ENCODE data around the gene BRD4.

BRD4 gene

DNA sequence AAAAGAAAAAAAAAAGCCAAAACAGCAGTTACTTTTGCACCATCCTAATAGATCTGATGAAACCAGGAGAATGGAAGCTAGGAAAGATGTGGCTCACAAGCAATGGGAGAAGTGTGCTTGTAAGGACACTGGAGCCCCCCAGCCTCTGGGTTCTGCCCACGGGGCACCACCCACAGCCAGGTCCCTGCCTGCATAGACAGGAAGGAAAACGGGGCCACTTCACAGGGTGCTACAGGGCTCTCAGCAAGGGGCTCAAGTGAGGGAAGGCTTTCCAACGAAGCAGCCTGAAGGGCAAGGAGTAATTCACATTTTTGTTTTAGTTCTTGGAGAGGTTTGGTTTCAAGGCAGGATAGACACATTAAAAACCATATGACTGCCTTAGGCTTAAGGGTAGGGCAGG is 42.7 kb downstream of the BRD4 start:
- no peak for DNase-seq (ENCODE audit: low spot score)

DNA sequence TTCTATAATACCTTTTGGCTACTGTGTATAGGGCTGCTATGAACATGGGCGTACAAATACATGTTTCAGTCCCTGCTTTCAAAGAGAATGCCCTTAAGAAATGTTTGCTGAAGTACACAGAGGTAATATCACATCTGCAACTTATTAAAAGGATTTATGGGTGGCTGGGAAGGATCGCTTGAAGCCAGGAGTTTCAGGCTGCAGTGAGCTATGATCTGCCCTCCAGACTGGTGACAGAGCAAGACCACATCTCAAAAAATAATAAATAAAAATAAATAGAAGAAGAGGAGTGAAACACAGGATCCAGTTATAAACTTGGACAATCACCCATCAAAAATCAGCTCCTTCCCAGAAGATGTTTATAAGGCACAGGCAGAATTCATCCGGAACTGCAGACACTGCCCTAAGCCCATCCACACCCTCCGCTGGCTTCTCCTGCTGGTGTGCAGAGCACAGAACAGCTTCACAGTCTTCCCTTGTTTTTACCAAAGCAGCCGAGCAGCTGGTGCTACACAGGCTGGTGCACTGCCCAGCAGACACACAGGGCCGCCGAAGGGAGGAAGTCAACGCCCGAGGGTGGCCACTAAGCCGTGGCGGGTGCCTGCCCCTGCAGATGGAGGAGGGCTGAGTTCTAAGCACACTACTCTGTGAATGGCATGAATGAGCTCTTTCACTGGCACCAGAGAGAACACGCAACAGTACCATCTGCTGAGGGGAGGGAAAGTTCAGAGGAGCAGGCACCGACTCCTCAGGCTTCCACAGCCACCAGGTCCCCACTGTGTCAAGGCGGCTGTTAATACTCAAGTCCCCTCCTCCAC is 44.0 kb downstream of the BRD4 start:
- DNase-seq (ENCODE audit: low spot score): no peak

DNA sequence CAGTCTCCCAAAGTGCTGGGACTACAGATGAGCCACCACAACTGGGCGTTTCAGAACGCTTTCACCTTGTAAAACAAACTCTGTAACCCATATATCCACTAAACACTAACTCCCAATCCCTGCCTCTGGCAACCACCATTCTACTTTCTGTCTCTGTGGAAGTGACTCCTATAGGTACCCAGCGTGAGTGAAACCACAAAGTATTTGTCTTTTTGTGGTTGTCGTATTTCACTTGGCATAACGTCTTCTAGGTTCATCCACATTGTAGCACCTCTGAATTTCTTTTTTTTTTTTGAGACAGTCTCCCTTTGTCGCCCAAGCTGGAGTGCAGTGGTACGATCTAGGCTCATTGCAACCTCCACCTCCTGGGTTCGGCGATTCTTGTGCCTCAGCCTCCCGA is 44.8 kb downstream of the BRD4 start:
- DNase-seq (ENCODE audit: low spot score): no peak

DNA sequence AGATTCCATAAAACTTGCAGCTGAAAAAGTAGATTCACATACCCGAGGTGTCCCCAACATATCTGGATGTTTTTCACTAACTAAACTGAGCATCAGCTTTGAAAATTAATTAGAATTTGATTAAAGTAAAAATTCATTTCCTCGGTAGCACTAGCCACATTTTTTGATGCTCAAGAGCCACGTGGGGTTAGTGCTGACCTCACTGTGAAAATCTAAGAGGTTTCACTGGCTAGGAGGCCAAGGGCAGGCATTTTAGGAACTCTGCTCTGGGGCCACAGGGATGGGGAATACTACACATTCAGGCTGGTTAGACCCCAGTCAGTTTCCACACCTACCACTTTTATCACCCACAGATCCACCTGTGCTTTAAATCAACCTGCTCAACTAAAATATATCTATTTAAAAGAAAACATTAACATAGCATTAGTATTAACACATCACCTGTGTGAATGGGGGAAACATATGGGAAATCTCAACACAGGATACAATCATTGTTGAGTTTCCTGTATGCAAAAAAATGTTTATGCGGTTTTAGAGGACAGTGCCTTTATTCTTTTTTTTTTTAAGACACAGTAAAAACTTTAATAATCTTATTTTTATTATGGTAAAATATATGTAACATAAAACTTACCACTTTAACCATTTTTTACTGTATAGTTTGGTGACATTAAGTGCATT is 45.5 kb downstream of the BRD4 start:
- no peak for DNase-seq (ENCODE audit: low spot score)

DNA sequence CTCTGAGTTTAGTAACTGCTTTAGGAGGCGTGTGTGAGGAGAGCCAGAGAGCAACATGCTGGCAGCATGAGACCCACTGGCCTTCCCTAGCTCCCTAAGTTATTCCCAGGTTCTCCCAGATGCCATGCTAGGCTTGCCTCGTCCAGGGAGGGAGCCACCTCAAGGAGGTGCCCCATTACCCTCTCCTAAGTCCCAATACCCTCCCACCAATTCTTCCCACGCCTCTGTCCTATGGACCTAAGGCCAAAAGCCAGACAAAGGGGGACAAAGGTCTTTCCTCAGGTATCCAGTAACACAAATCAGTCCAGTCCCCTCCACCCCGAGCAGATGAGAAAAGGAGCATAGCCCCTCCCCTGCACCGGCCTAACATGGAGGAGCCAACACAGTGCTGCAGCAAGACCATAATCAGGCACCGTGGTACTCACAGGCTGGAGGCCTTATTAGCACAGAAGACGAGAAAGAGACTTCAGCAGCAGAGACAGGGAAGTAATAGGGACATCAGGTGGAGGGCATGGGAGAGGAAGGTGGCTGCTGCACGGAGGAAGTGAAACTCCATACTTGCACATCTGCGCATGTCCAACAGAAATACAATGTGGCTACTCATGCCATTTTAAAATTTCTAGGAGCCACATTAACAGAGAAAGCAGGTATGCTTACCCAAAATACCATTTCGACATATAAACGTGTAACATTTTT is 46.3 kb downstream of the BRD4 start:
- no peak for DNase-seq (ENCODE audit: low spot score)

DNA sequence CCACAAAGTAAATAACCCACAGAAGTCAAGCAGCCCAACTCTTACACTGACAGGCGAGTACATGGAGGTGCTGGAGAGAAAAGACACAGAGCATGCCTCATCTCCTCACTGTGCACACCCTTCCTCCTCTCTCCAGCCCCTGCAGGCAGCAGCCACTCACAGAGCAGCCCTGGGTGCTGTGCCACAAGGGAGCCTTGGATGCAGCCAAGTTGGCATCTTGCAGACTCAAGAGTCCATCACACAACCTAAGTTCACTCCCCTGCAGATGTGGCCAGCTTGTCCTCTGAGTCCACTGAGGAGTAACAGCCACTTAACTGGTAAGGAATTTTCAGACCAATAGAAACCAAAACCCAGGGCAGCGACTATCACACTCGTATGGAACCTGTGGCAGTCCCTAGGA is 47.4 kb downstream of the BRD4 start:
- DNase-seq (ENCODE audit: low spot score): no peak

DNA sequence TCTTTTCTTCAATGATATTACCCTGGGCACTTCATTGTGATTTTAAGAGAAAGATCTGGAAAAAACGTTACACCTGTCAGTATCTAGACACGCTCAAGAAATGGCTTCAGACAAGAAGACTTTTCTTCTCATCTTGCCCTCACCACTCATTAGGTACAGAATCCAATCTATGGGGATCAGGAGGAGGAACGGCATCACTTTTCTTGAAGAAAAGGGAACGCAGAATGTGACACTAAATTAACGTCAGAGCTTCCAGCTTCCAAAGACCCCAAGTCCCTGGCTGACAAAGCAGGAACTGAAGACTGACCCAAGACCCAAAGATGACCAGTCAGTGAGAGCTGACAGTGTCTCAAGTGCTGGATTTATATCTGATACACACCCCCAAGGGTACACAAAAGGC is 48.2 kb downstream of the BRD4 start:
- no peak for DNase-seq (ENCODE audit: low spot score)

DNA sequence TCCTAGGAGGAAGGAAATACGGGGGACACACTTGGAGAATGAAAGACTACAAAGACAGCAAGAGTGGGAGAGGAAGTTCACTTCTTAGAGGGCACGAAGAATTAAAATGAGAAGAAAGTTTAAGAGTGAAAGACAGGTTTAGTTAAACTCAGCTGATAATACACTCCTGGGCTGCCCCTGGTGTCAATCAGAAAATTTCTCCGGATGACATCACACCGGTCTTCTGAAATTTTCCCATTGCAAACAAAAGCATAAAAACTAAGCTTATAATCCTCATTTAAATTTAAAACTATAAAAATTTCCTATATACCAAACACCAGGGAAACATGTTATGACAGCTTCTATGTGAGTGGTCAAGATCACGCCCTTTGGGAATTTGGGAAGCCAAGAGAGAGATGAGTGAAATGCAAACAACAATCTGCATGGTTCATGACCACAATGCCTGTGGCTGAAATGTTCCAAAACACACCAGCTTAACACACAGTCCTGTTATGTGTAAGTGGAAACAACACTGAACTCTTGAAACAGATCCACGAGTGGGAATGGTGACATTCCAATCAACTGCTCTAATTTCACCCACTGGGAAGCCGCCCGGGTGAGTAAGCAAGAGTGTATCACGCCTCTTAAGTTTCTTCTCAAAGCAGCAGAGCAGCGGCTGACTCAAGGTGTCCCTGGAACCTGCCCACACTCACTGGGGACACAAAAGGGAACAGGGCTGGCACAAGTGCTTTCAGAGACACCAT is 49.0 kb downstream of the BRD4 start:
- DNase-seq (ENCODE audit: low spot score): no peak

DNA sequence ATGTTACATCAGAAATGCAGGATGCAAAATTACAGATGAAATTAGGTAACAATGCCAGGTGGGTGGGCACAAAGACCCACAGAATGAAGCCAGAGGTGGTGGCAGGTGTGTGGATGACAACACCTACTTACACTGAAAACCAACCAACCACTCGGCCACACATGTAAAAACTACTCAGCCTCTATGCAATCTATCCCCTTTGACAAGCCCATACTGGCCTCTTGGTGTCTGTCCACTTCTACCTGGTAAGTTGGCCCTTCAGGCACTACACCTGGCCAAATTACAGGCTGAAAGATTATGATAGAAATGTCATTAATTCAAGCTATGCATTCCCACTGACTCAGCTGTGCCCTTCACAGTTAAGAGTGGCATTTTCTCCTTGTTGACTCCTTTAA is 50.0 kb downstream of the BRD4 start:
- DNase-seq (ENCODE audit: low spot score): no peak

DNA sequence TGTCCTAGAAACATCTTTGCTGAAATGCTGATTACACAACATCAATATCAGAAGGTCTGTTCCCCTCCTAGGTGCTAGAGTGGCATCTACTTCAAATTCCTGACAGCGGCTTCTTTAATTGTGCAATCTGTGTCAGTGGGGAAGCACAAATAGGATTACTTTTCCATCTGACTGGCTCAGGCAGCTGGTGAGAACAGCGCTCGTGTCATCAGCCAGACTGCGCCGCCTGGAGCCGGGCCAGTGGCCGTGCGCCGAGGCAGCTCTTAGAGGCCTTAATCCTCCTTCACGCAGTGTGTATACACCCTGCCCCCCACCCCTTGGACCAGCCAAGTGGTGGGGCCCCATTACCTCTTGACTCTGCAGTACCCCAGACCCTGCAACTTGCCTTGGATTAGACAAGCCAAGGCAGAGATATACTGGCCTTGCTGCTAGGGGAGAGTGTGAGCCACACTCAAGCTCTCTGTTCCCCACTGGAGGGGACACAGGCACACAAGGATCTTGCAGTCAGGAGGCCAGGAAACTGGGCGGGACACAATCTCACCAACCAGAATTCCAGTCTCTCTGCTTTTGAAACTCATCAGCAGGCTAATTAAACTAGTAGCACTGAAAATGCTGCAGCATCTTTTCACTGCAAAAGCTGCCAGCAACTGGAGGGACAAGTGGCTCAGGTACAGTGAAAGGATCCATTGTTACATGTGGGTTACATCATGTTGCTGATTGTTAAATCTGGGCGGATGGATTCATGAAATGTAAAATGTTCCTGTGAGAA is 51.2 kb downstream of the BRD4 start:
- no peak for DNase-seq (ENCODE audit: low spot score)

DNA sequence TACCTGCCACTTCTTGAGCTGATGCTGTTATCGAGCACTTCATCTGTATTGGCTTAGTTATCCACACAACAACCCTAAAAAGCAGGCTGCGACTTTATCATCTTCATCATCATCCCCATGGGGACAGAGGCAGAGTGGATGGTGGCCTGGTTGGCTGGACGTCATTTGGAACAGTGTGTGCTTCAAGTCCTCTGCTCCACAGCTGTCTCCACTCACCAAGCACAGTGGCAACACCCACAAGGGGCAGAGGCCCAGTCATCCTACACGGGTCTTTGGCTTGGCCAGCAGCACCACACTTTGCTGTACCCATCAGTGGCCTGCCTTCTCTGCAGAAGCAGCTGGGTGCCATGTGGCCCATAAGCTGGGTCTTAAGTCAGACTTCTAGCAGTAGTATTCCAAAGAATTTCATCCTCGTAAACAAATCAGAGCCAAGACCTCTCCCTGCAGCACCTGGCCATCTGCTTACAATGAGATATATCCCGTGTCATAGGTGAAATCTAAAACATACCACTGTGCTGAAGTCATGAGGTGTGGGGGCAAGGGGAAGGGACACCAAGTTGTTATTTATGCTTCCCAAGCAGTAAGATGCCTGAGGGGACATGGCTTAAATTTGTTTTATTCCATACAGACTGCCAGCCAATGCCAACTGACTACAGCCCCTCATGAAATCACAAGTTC is 52.2 kb downstream of the BRD4 start:
- DNase-seq (ENCODE audit: low spot score): no peak

DNA sequence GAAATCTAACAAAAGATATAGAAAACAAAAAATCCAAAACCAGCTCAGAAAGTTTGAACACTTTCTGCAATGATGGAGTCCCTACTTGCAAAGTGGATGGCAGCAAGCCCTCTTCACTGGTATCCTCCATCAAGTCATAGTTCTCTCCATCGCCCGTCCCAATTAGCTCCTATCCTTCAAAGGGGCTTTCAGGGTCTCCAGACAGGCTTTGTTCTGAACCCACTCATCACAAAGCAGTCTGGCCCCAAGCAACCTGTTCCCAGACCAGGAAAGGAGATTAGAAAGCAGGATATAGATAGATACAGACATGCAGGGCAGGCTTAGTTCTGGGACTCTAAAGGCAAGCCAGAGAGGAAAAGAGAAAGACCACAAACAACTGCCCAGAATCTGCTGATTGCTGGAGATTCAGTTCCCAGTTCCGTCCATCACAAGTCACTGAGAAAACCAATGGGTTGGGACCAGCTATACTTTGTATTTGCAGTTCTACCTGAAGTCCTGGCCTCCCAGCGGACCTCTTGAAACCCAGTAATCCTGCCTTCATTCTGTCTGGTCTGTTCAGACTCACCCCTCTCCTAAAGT is 52.9 kb downstream of the BRD4 start:
- no peak for DNase-seq (ENCODE audit: low spot score)

DNA sequence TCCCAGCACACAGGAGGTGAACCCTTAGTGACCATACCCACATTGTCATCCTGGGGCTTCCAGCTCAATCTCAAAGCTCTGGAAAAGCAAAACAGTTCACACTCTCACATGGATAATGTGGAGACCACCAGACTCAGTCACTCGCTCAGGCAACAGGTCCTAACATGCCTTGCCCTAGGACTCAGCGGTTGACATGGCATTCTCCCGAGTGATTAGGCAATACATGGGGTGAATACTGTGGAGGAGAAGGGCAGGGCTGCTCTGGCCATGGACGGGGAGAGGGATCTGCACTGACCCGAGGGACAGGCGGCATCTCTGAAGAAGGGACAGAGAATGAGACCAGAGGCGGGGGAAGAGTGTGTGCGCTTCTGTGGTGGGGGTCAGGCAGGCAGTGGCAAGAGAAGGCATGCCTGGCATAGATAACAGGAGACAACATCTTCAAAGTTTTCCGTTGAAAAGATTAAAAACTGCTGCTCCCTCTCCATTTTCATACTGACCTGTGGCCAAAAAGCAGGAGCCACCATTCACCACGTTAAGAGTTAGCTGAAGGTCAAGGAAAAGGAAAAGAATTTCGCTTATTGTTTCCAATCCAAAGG is 55.6 kb downstream of the BRD4 start:
- DNase-seq (ENCODE audit: low spot score): no peak

DNA sequence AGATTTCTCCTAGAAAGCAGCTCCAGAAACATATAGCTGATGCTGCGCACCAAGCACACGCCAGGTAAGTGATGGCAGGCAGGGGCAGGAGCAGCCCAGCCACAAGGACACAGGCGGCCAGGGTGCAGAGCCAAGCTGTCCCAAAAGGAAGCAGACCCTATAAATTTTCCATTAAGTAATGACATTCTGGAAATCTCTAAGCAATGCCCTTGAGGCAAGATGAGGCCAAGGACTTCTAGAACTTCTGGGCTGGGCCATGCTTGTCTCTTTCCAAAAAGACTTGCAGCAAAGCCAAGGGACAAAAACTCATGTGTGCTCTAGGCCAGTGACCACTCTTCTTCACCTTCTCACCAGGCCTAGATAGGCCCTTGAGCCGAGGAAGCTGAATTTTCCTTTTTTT is 57.9 kb downstream of the BRD4 start:
- DNase-seq (ENCODE audit: low spot score): no peak

DNA sequence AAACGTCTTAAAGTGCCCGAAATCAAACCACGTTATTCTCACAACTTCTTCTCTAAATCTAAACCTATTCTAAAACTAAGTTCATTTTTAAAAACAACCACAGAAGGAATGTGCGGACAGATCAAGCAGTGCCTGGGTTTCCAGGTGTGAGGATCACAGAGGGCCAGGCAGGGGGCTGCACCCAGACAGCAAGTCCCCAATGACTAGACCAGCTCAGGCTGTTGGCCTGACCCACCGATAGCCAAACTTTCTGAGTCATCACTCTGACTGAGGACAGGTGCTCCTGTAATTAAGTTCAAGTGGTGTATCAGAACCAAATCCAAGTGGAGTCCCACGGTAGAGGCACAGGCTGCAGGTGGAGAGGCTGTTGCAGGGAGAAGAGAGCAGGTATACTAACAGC is 62.5 kb downstream of the BRD4 start:
- no peak for DNase-seq (ENCODE audit: low spot score)

DNA sequence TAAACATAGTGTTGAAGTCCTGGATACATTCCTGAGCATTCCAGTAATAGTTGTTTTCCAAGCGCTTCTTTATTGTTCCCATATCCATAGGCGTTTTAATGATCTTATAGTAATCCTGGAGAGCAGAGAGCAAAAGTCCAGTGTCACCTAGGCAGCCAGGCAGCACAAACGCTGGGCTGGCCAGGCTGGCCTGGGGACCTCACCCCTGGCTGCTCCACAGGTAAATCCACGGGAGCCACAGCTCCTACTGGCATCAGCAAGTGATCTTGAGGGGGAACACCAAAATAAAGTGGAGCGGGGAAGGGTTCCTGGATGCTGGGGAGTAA is 63.4 kb downstream of the BRD4 start:
- no peak for DNase-seq (ENCODE audit: low spot score)

DNA sequence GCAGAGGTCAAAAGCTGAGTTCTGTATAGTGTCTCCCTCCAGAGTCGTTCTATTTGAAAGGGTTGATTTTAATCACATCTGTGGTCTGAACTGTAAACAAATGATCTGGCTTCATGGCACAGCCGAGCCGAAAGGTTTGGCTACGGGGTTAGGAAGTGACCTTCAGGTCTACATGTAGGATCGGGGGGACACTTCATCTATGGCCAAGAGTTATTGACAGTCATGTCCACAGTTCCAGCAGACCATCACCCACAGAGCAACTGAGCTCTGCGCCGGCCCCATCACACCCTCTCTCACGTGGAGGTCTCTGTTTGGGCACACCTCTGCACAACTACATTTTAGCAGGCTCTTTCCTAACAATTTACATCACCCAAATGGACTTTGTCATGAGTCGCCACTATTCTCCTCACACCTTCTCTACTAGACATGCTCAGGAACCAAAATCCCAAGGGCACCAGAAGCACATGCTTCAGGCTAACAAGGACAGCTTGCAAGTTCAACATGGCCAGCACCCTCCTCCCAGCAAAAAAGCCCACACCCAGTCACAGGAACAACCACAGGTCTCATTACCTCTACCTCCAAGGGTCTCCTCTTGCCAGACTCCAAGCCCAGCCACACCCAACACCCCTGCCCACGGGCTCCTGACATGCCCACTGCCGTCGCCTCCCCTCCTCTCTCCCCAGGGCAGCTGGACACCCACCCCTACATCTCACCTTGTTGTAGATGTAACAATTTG is 64.0 kb downstream of the BRD4 start:
- DNase-seq (ENCODE audit: low spot score): no peak

DNA sequence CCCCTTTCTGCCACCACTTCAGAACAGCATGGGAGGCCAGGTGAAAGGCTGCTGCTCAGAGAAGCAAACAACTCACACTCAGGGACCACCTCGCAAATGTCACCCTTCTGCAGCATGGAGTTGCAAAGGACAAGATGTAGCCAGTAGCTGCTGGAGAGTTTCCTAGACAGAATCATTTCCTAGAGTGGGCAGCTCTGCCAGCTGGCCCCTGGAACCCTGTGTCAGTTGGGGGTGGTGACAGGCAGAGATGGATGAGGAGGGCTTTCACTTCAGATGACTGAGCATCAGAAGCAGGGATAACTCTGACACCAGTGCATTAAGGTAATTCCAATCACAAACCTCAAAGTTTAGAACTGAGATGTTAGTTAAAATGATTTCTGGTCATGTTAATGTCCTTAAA is 65.7 kb downstream of the BRD4 start:
- DNase-seq (ENCODE audit: low spot score): no peak

DNA sequence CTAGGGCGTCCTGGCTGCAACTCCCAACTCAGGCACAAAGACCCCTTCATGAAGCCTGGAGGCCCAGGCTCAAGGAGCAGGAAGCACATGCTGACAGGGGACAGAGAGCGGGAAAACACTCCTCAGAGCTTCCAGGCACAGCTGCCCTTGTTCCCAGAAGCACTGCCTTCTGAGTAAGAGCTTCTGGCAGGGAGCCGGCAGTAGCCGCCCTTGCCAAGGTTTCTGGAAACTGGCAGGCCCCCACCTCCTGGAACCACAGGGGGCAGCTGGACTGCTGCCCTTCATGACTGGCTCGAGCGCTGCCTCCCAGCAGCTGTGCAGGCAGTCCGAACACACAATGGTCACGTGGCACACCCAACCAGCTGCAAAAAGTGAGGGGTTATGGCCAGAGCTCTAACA is 66.5 kb downstream of the BRD4 start:
- DNase-seq (ENCODE audit: low spot score): no peak
